ENCODE measurements around the gene SKOR2. TPM values are rescaled to one million over a fixed set of nuclear protein-coding genes. Genes with fewer than 3 reads are reported as not detected.

The SKOR2 gene
- total RNA-seq, 1 experiment from 2014 or later: not detected

DNA sequence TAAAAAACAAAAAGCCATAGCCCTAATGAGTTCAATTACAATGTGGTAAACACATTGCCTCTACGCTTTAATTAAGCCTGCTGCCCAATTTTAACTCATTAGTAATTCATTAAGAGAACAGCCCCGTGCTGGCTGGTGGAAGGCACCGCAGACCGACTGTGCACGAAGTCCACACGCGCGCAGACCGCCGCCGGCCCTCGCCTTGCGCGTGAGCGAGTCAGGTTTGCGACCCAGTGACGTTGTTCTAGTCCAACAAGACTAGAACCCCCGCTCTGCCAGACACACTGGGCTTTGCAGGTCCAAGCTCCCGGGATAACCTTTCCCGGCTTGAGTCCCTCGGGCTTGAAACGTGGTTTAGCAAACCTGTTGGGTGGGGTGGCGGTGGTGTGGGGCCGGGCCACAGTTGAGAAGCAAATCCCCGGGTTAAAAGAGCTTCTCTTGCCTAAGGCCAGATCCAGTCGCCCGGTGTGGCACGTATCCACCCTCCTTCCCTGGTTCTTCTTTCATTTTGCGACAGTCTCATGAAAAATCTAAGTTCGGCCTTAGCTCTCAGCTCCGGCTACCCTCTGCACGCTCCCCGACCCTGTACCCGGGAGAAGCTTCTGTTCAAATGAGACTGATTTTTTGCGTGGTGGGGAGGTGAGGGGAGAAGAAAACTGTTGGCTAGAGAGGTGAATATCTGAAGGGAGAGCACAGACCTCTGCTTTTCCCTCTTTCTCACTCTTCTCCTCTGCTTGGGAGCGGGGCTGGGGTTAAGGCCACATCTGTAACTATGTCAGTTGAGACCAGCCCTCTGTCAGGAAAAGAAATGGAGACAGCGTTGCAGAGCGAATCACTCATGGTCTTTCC is 11.1 kb upstream of the SKOR2 start:
- in situ Hi-C loops (cut with HindIII; ENCODE audit: low pct_unique_long_range_greater_than_20kb, low sequenced_read_pairs): no loop called here
- DNase-seq (ENCODE audit: low read depth, low spot score): no peak

DNA sequence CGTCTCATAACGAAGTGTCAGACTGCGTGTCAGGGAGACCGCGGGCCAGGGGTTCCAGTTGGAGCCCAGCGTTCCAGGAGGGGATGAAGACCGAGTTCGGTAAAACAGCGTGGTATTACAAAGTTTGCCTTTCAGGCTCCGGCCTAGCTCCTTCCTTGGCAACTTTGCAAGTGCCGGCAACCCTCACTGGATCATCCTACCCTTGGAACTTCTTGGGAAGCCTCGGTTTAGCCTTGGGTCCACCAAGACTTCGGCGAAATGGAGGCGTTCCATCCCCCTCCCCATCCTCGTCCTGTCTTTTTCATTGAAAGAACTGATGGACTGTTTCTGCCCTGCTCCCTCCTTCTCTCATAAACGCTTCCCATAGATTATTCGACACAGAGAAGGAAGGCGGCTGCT is 10.4 kb upstream of the SKOR2 start:
- in situ Hi-C loops (cut with HindIII; ENCODE audit: low pct_unique_long_range_greater_than_20kb, low sequenced_read_pairs): no loop called here
- no peak for DNase-seq (ENCODE audit: low read depth, low spot score)

DNA sequence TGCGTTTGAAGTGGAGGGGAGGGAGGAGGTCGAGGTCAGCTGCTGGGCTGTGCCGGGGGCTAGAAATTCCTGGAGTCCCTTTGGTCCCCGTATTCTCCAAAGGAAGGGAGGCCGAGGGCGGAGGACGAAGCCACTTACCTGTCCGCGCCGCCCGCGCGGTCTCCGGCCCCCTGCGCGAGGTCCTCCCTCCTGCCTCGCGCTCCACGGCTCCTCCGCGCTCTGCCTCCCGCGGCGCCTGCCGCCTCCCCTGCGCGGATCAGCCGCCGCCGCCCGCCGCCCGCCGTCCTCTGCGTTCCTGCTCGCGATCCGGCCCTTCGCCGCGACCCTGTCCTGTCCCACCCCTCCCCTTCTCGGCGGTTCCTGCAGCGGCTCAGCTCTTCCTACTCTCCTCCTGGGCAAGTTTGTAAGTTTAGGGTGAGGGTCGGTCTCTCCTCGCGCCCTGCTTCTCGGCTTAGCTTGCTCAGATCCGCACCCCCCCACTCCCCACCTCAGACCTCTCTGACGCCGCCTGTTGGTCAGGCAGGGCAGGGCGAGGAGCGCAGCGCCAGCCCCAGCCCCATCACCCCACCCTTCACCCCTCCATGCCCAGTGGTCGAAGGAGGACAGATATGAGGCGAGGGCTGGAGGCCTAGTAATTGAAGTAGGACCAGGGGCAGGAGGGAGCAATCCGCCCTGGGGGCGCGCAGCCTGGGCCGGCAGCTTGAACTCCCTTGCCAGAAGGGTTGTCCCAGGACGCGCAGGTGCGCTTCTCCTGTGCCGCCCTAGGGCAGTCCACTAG is 9.7 kb upstream of the SKOR2 start:
- DNase-seq (ENCODE audit: low read depth, low spot score): no peak
- in situ Hi-C loops (cut with HindIII; ENCODE audit: low pct_unique_long_range_greater_than_20kb, low sequenced_read_pairs): no loop called here

DNA sequence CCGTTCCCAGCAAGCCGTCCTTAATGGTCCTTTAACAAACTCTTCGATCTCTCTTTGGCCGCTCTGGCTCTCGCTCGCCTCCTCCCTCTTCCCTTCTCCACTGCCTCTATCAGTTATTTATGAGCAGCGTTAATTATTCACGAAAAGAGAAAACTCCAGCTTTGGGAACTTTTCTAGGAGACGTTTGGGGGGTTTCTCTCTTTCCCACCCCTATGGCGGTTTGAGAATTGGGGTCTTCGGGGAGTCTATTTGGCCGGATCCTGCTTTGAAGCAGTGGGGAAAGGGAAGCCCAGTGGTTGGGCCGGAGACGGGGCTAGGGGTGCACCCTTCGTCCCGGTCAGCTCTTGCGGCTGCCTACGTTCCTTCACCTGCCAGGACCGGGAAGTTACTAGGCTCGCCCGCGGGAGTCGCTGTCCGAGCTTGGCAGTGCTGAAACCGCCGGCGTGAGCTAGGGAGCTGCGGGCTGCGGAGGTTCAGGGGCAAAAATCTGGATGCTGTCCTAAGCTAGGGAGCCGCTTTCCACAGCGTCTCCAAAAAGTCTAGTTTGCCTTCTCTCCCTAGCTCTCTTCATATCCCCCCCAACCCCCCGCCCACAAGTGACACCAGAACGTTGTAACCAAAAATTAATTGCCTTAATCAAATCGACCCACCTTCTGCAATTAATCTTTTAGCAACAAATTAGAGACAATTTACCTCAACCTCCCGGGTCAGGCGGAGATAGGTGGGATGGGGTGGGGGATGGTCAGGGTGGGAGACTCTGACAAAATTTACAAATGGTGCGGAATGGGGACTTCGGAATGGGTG is 8.9 kb upstream of the SKOR2 start:
- in situ Hi-C loops (cut with HindIII; ENCODE audit: low pct_unique_long_range_greater_than_20kb, low sequenced_read_pairs): no loop called here
- DNase-seq (ENCODE audit: low read depth, low spot score): peak; percentile 22

DNA sequence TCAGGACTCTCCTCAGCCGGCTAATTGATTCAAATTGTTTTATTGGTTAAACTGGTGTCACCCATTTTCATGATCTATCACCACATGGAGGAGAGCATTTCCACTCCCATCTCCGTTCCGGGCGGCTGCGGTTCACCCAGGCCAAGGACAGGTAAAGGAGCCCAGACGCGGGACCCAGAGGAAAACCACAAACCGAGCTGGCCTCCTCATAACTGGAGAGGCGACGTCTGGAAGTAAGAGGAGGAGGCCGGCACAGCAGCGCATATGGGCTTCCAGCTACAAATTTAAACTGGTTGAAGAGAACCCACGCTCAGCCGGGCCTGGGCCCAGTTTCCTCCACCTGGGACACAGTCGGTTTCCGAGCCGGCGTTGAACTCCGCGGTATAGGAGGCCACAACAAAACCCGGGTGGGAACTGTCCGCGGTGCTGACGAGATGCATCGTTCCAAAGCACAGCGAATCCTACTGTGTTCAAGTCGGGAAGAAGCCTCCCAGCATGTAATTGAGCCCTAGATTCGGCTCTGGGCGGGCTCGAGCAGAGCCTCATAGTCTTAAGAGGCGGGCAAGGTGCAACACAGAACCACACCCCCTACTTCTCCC is 3.0 kb upstream of the SKOR2 start:
- peak; percentile 22 for DNase-seq (ENCODE audit: low read depth, low spot score)
- in situ Hi-C loops (cut with HindIII; ENCODE audit: low pct_unique_long_range_greater_than_20kb, low sequenced_read_pairs): no loop called here

DNA sequence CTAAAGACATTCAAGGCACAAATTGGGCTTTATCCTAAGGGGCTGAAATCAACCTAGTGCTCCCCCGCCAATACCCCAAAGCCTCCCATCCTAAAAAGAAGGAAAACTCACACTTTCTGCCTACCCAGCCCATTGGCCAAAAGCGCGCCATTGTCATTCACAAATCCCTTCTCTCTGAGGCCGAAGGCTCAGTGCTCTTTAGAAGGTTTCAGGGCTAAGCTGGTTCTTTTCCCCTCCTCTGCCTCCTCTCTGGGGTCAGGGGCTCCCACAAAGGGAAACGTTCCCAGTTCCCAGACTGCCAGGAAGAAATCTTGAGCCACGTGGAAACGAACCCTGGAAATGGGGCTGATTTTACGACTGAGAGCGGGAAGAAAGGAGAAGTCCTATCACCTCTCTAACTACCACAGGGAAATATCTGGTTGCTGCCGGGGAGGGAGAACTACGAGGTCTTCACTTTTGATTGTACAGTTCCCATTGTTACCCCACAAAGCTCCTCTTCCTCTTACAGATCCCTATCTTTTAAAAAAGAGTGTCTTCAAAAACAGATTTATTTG is 1.7 kb upstream of the SKOR2 start:
- in situ Hi-C loops (cut with HindIII; ENCODE audit: low pct_unique_long_range_greater_than_20kb, low sequenced_read_pairs): no loop called here
- DNase-seq (ENCODE audit: low read depth, low spot score): no peak

DNA sequence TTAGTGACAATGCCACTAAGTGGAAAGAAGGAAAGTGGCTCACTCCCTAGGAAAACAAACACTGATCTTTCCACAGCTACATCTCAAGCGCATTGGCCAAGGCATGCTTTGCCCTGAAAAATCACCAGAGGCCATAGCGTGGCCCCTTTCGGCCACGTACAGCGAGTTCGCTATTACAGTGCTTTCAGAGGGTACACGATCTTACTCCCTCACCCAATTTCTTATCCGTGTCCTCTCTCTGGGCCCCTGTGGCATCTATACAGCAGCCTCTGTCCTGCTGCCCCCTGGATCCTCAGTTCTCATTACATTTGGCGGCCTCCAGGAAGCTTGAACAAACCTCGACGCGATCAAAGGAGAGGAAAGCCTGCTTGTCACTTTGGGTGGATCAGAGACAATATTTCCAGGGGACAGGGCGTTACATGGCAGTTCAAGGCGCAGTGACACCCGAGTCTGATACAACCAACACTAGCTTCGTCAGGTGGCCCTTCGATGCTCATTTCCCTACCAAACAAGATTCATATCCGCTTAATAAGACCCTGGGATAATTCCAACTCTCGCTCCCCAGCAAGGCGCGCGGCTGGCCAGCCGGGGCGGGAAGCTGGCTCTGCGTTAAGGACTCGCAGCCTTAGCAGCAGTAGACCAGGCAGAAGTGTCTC is 941 bp downstream of the SKOR2 start:
- in situ Hi-C loops (cut with HindIII; ENCODE audit: low pct_unique_long_range_greater_than_20kb, low sequenced_read_pairs): no loop called here
- no peak for DNase-seq (ENCODE audit: low read depth, low spot score)

DNA sequence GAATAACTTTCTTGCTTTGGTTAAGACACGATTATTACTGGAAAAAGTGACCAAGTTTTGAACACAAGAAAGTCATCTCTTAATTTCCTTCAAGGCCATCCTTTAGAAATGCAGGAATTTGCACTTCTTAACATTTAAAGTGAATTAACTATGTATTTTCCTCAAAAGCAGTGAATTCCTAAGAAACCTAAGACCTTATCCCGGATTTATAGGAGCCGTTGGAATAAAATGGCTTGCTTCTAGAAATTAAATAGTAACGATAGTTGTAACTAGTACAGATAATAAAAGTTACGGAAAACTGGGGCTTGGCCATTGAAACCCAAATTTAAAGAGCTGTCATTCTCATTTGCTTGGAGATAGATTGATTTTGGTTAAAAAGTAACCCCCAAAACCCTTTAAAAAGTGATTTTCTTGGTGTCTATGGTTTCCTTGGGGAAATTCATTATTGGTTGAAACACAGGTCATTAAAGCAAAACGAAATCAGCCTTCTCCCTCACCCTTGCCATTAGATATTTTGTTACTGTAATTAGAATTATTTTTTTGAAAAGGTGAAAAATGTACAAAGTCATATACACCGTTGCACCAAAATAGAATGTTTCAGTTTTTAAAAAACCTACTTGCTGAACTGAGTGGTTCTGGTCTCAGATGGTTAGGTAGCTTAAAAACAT is 2.0 kb downstream of the SKOR2 start:
- DNase-seq (ENCODE audit: low read depth, low spot score): no peak
- in situ Hi-C loops (cut with HindIII; ENCODE audit: low pct_unique_long_range_greater_than_20kb, low sequenced_read_pairs): no loop called here

DNA sequence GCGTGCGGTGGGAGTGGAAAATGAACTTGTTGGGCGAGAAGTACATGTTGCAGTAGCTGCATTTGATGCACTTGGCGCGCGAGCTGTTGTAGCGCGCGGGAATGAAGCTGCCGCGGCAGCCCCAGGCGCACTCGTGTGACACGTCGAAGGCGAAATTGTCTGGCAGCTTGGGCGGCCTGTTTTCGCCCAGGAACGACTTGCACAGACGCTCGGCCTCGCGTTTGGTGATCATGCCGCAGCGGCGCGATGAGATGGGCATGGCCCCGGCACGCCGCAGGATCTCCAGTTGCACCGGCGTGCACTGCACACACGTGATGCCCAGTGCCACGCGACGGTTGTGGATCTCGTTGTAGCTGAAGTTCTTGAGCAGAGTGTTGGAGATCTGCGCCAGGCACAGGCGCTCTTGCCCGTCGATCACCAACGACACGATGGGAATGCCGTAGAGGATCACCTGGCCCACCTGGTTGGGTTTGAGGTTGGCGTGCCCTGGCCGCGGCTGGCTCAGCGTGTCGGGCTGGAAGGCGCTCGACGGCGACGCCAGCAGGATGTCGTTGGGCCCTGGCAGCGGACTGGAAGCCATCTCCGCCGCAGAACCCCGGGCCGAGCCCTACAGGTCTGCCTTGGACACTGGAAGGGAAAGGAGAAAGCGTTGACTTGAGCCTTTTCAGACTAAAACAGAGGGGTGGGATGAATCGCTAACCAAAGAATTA is 2.7 kb downstream of the SKOR2 start:
- no peak for DNase-seq (ENCODE audit: low read depth, low spot score)
- in situ Hi-C loops (cut with HindIII; ENCODE audit: low pct_unique_long_range_greater_than_20kb, low sequenced_read_pairs): no loop called here

DNA sequence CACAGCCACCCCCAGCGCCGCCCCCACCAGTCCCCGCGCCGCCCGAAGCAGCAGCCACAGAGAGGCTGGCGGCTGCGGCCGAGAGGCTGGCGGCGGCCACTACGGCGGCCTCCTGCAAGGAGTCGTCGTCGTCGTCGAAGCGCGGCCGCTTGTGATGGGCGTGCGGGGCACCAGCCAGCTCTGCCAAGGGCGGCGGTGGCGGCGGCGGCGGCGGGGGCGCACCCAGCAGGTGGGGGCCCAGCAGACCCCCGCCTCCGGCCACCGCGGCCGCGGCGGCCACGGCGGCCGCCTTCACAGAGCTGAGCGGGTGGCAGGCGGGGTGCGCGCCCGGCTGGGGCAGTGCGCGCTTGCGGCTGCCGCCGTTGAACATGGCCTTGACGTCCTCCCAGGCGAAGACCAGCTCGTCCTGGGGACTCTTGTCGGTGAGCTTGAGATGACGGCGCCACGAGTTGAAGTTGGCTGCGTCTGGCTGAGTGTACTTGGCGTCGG is 3.3 kb downstream of the SKOR2 start:
- no peak for DNase-seq (ENCODE audit: low read depth, low spot score)
- in situ Hi-C loops (cut with HindIII; ENCODE audit: low pct_unique_long_range_greater_than_20kb, low sequenced_read_pairs): no loop called here

DNA sequence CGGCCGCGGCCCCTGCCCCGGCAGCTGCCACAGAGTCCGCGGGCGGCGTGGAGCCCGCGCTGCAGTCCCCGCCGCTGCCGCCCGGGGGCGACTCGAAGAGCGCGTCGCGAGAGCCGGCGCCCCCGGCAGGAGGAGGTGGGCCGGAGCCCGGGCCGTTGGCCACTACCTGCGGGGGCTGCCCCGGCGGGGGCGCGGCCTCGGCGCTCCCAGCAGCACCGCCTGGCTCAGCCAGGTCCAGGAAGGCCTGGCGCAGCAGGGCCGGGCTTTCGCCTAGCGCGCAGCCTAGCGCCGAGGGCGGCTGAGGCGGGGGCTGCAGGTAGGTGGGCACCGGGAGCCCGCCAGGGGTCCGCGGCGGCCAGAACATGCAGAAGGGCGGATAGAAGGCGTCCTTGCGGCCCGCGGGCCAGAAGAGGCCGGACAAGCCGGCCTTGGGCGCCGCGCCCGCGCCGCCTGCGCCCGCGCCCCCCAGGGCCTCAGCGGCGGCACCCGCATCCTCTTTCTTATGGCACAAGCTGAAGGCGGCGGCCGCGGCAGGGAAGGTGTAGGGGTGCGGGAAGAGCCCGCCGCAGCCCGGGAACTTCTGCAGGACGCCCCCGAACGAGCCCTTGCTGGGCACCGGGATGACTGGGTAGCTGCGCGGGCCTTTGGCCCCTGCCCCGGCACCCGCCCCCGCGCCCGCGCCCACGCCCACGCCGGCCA is 3.9 kb downstream of the SKOR2 start:
- DNase-seq (ENCODE audit: low read depth, low spot score): no peak
- in situ Hi-C loops (cut with HindIII; ENCODE audit: low pct_unique_long_range_greater_than_20kb, low sequenced_read_pairs): no loop called here

DNA sequence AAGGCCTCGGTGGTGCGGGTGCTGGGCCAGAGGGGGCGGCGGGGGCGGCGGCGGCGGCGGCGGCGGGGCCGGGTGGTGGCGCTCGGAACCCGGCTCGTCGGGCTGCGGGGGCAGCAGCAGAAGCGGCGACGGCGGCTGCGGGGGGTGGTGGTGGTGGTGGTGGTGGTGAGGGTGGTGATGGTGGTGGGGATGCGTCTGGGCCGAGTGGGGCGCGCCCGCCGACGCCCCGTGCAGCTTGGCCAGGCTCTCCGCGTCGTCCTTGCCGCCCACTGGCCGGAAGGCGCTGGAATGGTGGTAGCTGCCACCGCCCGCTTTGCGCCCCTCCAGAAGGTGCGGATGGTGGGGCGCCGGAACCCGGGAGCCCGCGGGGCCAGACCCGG is 4.4 kb downstream of the SKOR2 start:
- in situ Hi-C loops (cut with HindIII; ENCODE audit: low pct_unique_long_range_greater_than_20kb, low sequenced_read_pairs): no loop called here
- no peak for DNase-seq (ENCODE audit: low read depth, low spot score)

DNA sequence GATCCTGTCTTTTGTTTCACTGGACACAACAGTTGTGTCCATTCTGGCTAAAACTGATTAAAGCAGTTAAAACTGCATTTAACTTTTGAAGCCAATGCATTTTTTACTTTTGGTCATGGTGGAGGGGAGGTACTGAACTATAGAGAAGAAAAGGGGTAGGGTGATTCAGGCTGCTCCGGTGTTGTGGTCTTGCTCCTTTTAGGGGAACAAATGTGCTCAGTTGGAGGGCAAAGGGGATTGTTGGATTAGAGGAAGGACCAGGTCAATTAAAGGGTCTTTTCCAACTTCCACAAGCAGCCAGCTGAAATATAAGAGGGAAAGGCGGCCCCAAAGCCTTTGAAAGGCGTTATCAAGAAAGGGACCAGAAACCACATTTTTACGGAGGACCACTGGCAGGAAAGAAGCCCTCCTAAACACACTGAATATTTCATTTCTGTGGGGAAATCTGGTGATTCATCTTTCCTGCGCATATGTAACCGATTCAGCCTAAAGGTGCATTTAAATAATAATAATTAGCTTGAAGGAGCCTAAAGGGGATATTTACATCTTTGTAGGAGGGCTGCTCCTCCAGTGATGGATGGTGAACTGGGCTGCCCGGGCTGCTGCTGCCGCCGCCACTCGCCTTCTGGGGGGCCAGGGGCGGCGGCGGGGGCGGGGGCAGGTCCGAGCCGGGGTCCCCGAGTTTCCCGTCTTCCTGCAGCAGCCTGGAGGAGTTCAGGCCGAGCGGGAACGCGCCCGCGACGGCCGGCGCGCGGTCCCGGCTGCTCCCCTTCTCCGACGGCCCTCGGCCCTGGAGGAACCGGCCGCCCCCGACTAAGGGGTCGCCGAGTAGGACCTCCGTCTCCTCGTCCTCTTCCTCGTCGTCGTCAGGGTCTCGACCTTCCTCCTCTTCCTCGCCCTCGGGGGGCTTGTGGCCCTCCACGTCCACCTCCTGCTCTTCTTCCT is 5.2 kb downstream of the SKOR2 start:
- in situ Hi-C loops (cut with HindIII; ENCODE audit: low pct_unique_long_range_greater_than_20kb, low sequenced_read_pairs): no loop called here
- no peak for DNase-seq (ENCODE audit: low read depth, low spot score)

DNA sequence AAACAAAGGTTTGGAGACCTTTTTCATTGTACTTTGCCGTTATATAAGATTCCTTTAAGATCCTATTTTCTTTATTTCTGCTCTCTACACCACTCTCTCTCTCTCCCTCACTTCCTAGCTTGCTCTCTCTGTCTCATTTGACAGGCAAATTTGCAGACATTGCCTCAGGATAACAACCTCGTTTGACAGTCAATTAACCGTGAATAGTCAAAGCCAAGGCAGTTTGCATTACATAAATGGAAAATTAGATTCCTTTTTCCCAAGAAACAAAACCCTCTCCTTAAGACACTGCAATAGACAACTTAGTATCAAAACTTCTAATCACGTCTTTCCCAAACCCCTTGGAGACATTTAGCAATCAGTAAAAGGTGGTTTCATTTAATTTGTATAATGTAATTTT is 7.4 kb downstream of the SKOR2 start:
- DNase-seq (ENCODE audit: low read depth, low spot score): no peak
- in situ Hi-C loops (cut with HindIII; ENCODE audit: low pct_unique_long_range_greater_than_20kb, low sequenced_read_pairs): no loop called here
